ENCODE data around the gene TPCN2.

GRCh38 chr11:69113226-69113625 is 64.5 kb downstream of the TPCN2 start:
- TF ChIP-seq CTCF (IDR thresholded peaks at IDR 0.05) (no peak), POLR2A (IDR thresholded peaks at IDR 0.05) (no peak)
